Loucy (cell line): ENCODE data around the gene PKHD1.

Experiments
- H2AFZ ChIP-seq: fragments of 200-600 bp; sonication (generic); 2 replicates; pipeline ENCODE4 v1.6.0; 2016; ENCODE audit warnings: antibody characterized with exemption, mild to moderate bottlenecking, low read length, moderate library complexity
- H3F3A ChIP-seq: fragments of 200-600 bp; 2 replicates; pipeline ENCODE4 v1.6.0; 2016; ENCODE audit warnings: antibody characterized with exemption, low read depth, mild to moderate bottlenecking
- H3K27me3 ChIP-seq: fragments of 200-600 bp; sonication (generic); 2 replicates; pipeline ENCODE4 v1.6.1; 2014; ENCODE audit warnings: low read length, mild to moderate bottlenecking; ENCODE audit not compliant: insufficient read depth, poor library complexity, severe bottlenecking
- H3K36me3 ChIP-seq: fragments of 200-600 bp; sonication (generic); 2 replicates; pipeline ENCODE4 v1.6.1; 2016; ENCODE audit warnings: low read length; ENCODE audit not compliant: insufficient read depth
- H3K4me1 ChIP-seq: fragments of 200-600 bp; sonication (generic); 2 replicates; pipeline ENCODE4 v1.5.1; 2014; ENCODE audit warnings: low read length, mild to moderate bottlenecking; ENCODE audit not compliant: insufficient read depth, poor library complexity, severe bottlenecking
- H3K4me2 ChIP-seq: fragments of 200-600 bp; sonication (generic); 2 replicates; pipeline ENCODE4 v1.6.0; 2014; ENCODE audit warnings: antibody characterized with exemption, low read length, low read depth, mild to moderate bottlenecking; ENCODE audit not compliant: poor library complexity, severe bottlenecking
- H3K4me3 ChIP-seq: fragments of 200-600 bp; sonication (generic); 2 replicates; pipeline ENCODE4 v1.5.1; 2014; ENCODE audit warnings: low read length, mild to moderate bottlenecking, mixed read lengths; ENCODE audit not compliant: poor library complexity, severe bottlenecking
- H3K79me2 ChIP-seq: fragments of 200-600 bp; sonication (generic); 2 replicates; pipeline ENCODE4 v1.6.1; 2014; ENCODE audit warnings: low read length; ENCODE audit not compliant: insufficient read depth
- H3K9ac ChIP-seq: fragments of 200-600 bp; sonication (generic); 2 replicates; pipeline ENCODE4 v1.6.0; 2014; ENCODE audit warnings: mild to moderate bottlenecking, low read depth, low read length, moderate library complexity; ENCODE audit not compliant: poor library complexity, severe bottlenecking
- H3K9me2 ChIP-seq: fragments of 200-600 bp; sonication (generic); replicated peaks from 2 replicates; pipeline ENCODE4 v1.6.1; 2016; ENCODE audit warnings: low read depth, low read length, mixed read lengths
- H3K9me3 ChIP-seq: fragments of 200-600 bp; sonication (generic); 2 replicates; pipeline ENCODE4 v1.6.1; 2014; ENCODE audit warnings: mild to moderate bottlenecking, antibody characterized with exemption, low read length, low read depth; ENCODE audit not compliant: insufficient read depth
- H4K20me1 ChIP-seq: fragments of 200-600 bp; sonication (generic); 2 replicates; pipeline ENCODE4 v1.6.0; 2014; ENCODE audit warnings: antibody characterized with exemption, low read length, mild to moderate bottlenecking; ENCODE audit not compliant: insufficient read depth, poor library complexity, severe bottlenecking
- CTCF ChIP-seq: fragments of 200-600 bp; sonication (generic); conservative IDR thresholded peaks from 2 replicates; pipeline ENCODE4 v1.5.1; 2014; ENCODE audit warnings: mild to moderate bottlenecking, antibody characterized with exemption, low read length
- EZH2phosphoT487 ChIP-seq: fragments of 200-600 bp; IDR thresholded peaks from 2 replicates; pipeline ENCODE4 v1.6.1; 2018; ENCODE audit warnings: antibody characterized with exemption, mild to moderate bottlenecking, moderate library complexity, borderline replicate concordance

Gene PKHD1

GRCh38 chr6:51830666-51831065, 256.7 kb downstream of the PKHD1 start:
- TF ChIP-seq CTCF = no peak
- TF ChIP-seq EZH2phosphoT487 = no peak
- H3K9me3 ChIP-seq = no peaks in the 10 kb centered on the region

GRCh38 chr6:51827580-51827979, 259.8 kb downstream of the PKHD1 start:
- TF ChIP-seq CTCF (no peak), EZH2phosphoT487 (no peak)
- no peak overlapping the region for H3K4me2 ChIP-seq
- H3K27me3 ChIP-seq = no peaks in the 10 kb centered on the region
- no peaks in the 10 kb centered on the region for H3K4me1 ChIP-seq
- no peaks in the 10 kb centered on the region for H4K20me1 ChIP-seq
- no peaks in the 10 kb centered on the region for H3K9me3 ChIP-seq
- no peaks in the 10 kb centered on the region for H3F3A ChIP-seq
- no peak overlapping the region for H3K9ac ChIP-seq
- no peaks in the 10 kb centered on the region for H3K79me2 ChIP-seq
- no peak overlapping the region for H2AFZ ChIP-seq
- no peaks in the 10 kb centered on the region for H3K9me2 ChIP-seq
- H3K4me3 ChIP-seq = no peak overlapping the region
- H3K36me3 ChIP-seq = no peaks in the 10 kb centered on the region

More at GRCh38 chr6:51830666-51831065, 256.7 kb downstream of the PKHD1 start:
- H3K4me1 ChIP-seq = no peaks in the 10 kb centered on the region
- H2AFZ ChIP-seq = no peak overlapping the region
- H4K20me1 ChIP-seq = no peaks in the 10 kb centered on the region
- H3K27me3 ChIP-seq = no peaks in the 10 kb centered on the region
- no peak overlapping the region for H3K4me3 ChIP-seq
- no peak overlapping the region for H3K4me2 ChIP-seq
- no peaks in the 10 kb centered on the region for H3K9me2 ChIP-seq
- H3K9ac ChIP-seq = no peak overlapping the region
- H3K36me3 ChIP-seq = no peaks in the 10 kb centered on the region
- no peaks in the 10 kb centered on the region for H3K79me2 ChIP-seq
- H3F3A ChIP-seq = no peaks in the 10 kb centered on the region

DNA sequence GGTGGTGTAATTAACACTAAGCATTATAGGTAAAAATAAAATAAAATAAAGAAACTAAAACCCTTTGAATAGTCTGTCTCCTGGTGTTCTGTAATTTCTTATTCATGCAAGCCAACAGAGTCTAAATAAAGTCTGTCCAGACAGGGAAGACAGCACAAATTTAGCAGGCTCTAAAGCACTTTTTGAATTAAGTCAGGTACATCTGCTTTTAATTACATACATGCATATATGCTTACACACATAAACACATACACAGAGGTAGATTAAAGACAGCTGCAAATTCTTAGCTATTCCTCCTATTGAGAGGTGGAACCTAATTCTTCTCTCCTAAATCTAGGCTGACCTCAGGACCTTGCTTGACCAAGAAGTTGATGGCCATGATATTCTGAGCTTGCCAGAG, 262.5 kb downstream of the PKHD1 start:
- no peak overlapping the region for H3K4me3 ChIP-seq

More for the DNA sequence above, 262.5 kb downstream of the PKHD1 start:
- no peaks in the 10 kb centered on the region for H4K20me1 ChIP-seq
- no peak overlapping the region for H3K9ac ChIP-seq
- H3K9me2 ChIP-seq = no peaks in the 10 kb centered on the region
- H3K4me1 ChIP-seq = no peaks in the 10 kb centered on the region
- no peak overlapping the region for H3K4me2 ChIP-seq
- no peaks in the 10 kb centered on the region for H3F3A ChIP-seq
- H3K27me3 ChIP-seq = no peaks in the 10 kb centered on the region
- no peak overlapping the region for H2AFZ ChIP-seq
- H3K36me3 ChIP-seq = no peaks in the 10 kb centered on the region
- no peaks in the 10 kb centered on the region for H3K79me2 ChIP-seq
- no peaks in the 10 kb centered on the region for H3K9me3 ChIP-seq
- TF ChIP-seq EZH2phosphoT487 (no peak), CTCF (no peak)
